Measurements from ENCODE around the gene NUP37.

NUP37 gene

GRCh38 chr12:102029141-102029540, 90.8 kb downstream of the NUP37 start:
- WGBS, 2 experiments (ENCODE audit: insufficient coverage in 2 of 2), result 90 to 94% methylated on average over 2 of the region's 4 CpGs
- Histone ChIP-seq H3K4me1 (ENCODE audit: control insufficient read depth, insufficient read depth, low read length, poor library complexity, severe bottlenecking) (no peaks in the 10 kb centered on the region), H3K4me3 (ENCODE audit: extremely low read depth, insufficient read depth, low read length, poor library complexity, severe bottlenecking) (no peak overlapping the region), H3K9me3 (ENCODE audit: control insufficient read depth, low read length) (no peaks in the 10 kb centered on the region), H3K27ac (ENCODE audit: low read depth, low read length, severe bottlenecking) (no peak overlapping the region), H3K36me3 (ENCODE audit: control insufficient read depth, insufficient read depth, low read length) (no peaks in the 10 kb centered on the region)

GRCh38 chr12:102026728-102027127, 93.2 kb downstream of the NUP37 start:
- Histone ChIP-seq H3K4me1 (ENCODE audit: control insufficient read depth, insufficient read depth, low read length, poor library complexity, severe bottlenecking) (no peaks in the 10 kb centered on the region), H3K9me3 (ENCODE audit: control insufficient read depth, low read length) (no peaks in the 10 kb centered on the region), H3K27ac (ENCODE audit: low read depth, low read length, severe bottlenecking) (no peak overlapping the region), H3K4me3 (ENCODE audit: extremely low read depth, insufficient read depth, low read length, poor library complexity, severe bottlenecking) (no peak overlapping the region), H3K36me3 (ENCODE audit: control insufficient read depth, insufficient read depth, low read length) (no peaks in the 10 kb centered on the region)
- 75% methylated on average over 1 of the region's 1 CpG; no CpG with 5 or more reads in 1 of the 2 experiments for whole genome bisulfite sequencing, 2 experiments (ENCODE audit: insufficient coverage in 2 of 2)

- no CpG with 5 or more reads among the region's 2 CpGs for WGBS, 2 experiments (ENCODE audit: insufficient coverage in 2 of 2)
- H3K36me3 ChIP-seq (ENCODE audit: control insufficient read depth, insufficient read depth, low read length), result no peaks in the 10 kb centered on the region
These were observed 95.1 kb downstream of the NUP37 start for GRCh38 chr12:102024765-102025164.

GRCh38 chr12:102023343-102023930, 96.5 kb downstream of the NUP37 start:
- Histone ChIP-seq H3K4me3 (ENCODE audit: extremely low read depth, insufficient read depth, low read length, poor library complexity, severe bottlenecking) (no peak overlapping the region), H3K36me3 (ENCODE audit: control insufficient read depth, insufficient read depth, low read length) (no peaks in the 10 kb centered on the region), H3K27ac (ENCODE audit: low read depth, low read length, severe bottlenecking) (no peak overlapping the region), H3K9me3 (ENCODE audit: control insufficient read depth, low read length) (no peaks in the 10 kb centered on the region), H3K4me1 (ENCODE audit: control insufficient read depth, insufficient read depth, low read length, poor library complexity, severe bottlenecking) (no peaks in the 10 kb centered on the region)
- WGBS, 2 experiments (ENCODE audit: insufficient coverage in 2 of 2), result 100% methylated on average over 1 of the region's 3 CpGs; no CpG with 5 or more reads in 1 of the 2 experiments

More at GRCh38 chr12:102024765-102025164, 95.1 kb downstream of the NUP37 start:
- Histone ChIP-seq H3K4me3 (ENCODE audit: extremely low read depth, insufficient read depth, low read length, poor library complexity, severe bottlenecking) (no peak overlapping the region), H3K4me1 (ENCODE audit: control insufficient read depth, insufficient read depth, low read length, poor library complexity, severe bottlenecking) (no peaks in the 10 kb centered on the region), H3K9me3 (ENCODE audit: control insufficient read depth, low read length) (no peaks in the 10 kb centered on the region), H3K27ac (ENCODE audit: low read depth, low read length, severe bottlenecking) (no peak overlapping the region)
